GM12878 (cell line): ENCODE data around the gene IP6K3. TPM values are rescaled to one million over a fixed set of nuclear protein-coding genes. Genes with fewer than 3 reads are reported as not detected.

ENCODE experiments used
- BCLAF1 ChIP-seq: fragments of 450-650 bp; IDR thresholded peaks from 2 replicates; pipeline ENCODE4 v1.6.1; 2017; ENCODE audit warnings: antibody characterized with exemption, mild to moderate bottlenecking, moderate library complexity
- BMI1 ChIP-seq: fragments of 450-650 bp; IDR thresholded peaks from 2 replicates; pipeline ENCODE4 v1.6.1; 2016; ENCODE audit warnings: mild to moderate bottlenecking, moderate library complexity, borderline replicate concordance
- E4F1 ChIP-seq: fragments of 450-650 bp; IDR thresholded peaks from 2 replicates; pipeline ENCODE4 v1.6.1; 2018; ENCODE audit warnings: borderline replicate concordance, mild to moderate bottlenecking; ENCODE audit not compliant: partially characterized antibody
- ETV6 ChIP-seq, 2 experiments: fragments of 450-650 bp in 1 of 2; IDR thresholded peaks in 1 of 2; conservative IDR thresholded peaks in 1 of 2; 2 replicates each; pipeline ENCODE4 v1.6.1; 2014; ENCODE audit warnings: antibody characterized with exemption in 1 of 2, borderline replicate concordance in 1 of 2, low read depth in 1 of 2, mild to moderate bottlenecking in 1 of 2, moderate library complexity in 1 of 2
- HDGF ChIP-seq: fragments of 450-650 bp; IDR thresholded peaks from 2 replicates; pipeline ENCODE4 v1.6.1; 2016; ENCODE audit warnings: antibody characterized with exemption
- NKRF ChIP-seq: fragments of 450-650 bp; conservative IDR thresholded peaks from 2 replicates; pipeline ENCODE4 v1.6.1; 2017; ENCODE audit warnings: mild to moderate bottlenecking, moderate library complexity
- POU2F2 ChIP-seq: IDR thresholded peaks from 3 replicates; pipeline ENCODE4 v1.6.1; 2011; ENCODE audit warnings: low read depth, mild to moderate bottlenecking, low read length, borderline replicate concordance
- RFX5 ChIP-seq: IDR thresholded peaks from 2 replicates; pipeline ENCODE4 v1.6.1; 2011; ENCODE audit warnings: low read depth, low read length, improper control_type of control experiment
- SKIL ChIP-seq: fragments of 450-650 bp; IDR thresholded peaks from 2 replicates; pipeline ENCODE4 v1.6.1; 2017; ENCODE audit warnings: mild to moderate bottlenecking, low read depth, inconsistent platforms; ENCODE audit not compliant: poor library complexity, severe bottlenecking
- SMARCA5 ChIP-seq: fragments of 450-650 bp; IDR thresholded peaks from 2 replicates; pipeline ENCODE4 v1.6.1; 2017; ENCODE audit warnings: mild to moderate bottlenecking
- SP1 ChIP-seq: IDR thresholded peaks from one replicate; pipeline ENCODE4 v1.6.1; 2011; ENCODE audit warnings: low read depth, low read length
- TAF1 ChIP-seq: IDR thresholded peaks from 2 replicates; pipeline ENCODE4 v1.6.1; 2011; ENCODE audit warnings: mild to moderate bottlenecking, low read depth, low read length, borderline replicate concordance
- ZBTB11 ChIP-seq: fragments of 450-650 bp; formaldehyde crosslinking; IDR thresholded peaks from 2 replicates; pipeline ENCODE4 v1.5.0; 2022; ENCODE audit warnings: mild to moderate bottlenecking, missing genetic modification characterization
- ZNF24 ChIP-seq: fragments of 450-650 bp; IDR thresholded peaks from 2 replicates; pipeline ENCODE4 v1.6.1; 2017; ENCODE audit warnings: antibody characterized with exemption, mild to moderate bottlenecking
- polyA plus RNA-seq, 11 experiments: library from polyadenylated mRNA; depleted of rRNA in 4 of 11; unstranded in 6 of 11; stranded (reverse) in 5 of 11; fragments of >200 nt; fragmentation: Nextera tagmentation in 4 of 11; fragmentation: Illumina TruSeq in 1 of 11; extraction: Ambion mirVana in 4 of 11; extraction: Trizol in 1 of 11; gene quantifications; 1 replicate in 1 of 11; 2 replicates in 10 of 11; pipeline versions ENCODE4 v1.2.1 to v1.2.3, GENCODE V29; 2011 to 2016; ENCODE audit warnings: inconsistent platforms in 2 of 11, missing spikeins in 2 of 11, low read depth in 1 of 11
- total RNA-seq, 4 experiments: library from RNA; depleted of rRNA in 3 of 4; stranded (reverse); fragments of >200 nt in 3 of 4; fragmentation: Illumina TruSeq in 1 of 4; extraction: Trizol in 1 of 4; gene quantifications; 2 replicates each; pipeline versions ENCODE4 v1.2.1 to v1.2.3, GENCODE V29; 2013 to 2021

IP6K3 gene
- total and polyA plus RNA-seq, 10 of the 15 experiments (the other 5 are each of a cell fraction or from before 2014, with no cell fraction given), result 0.02 to 0.15 (median 0.09) TPM; not detected in 7

GRCh38 chr6:33788694-33789549 lies 42.2 kb upstream of the IP6K3 start, which contains the start of gene LEMD2 (continued):
- no peak for TF ChIP-seq BCLAF1
- no peak for TF ChIP-seq SKIL
- TF ChIP-seq ZBTB11 (CRISPR knock-in tag), result no peak
- peak; percentile 71; the same call in 1 of the 2 replicates for TF ChIP-seq HDGF
- TF ChIP-seq E4F1, result peak; percentile 85
- TF ChIP-seq SMARCA5, result peak; percentile 74
- peak; percentile 89 for TF ChIP-seq NKRF
- no peak for TF ChIP-seq ETV6 (conservative IDR thresholded peaks at IDR 0.05 in 1 of 2, IDR thresholded peaks at IDR 0.05 in 1 of 2; ENCODE audit: borderline replicate concordance in 1 of 2, low read depth in 1 of 2)
- no peak for TF ChIP-seq BMI1
- peak; percentile 38 for TF ChIP-seq SP1
- TF ChIP-seq ZNF24, result peak; percentile 49; the same call in 1 of the 2 replicates
- TF ChIP-seq TAF1, result peak; percentile 85; the same call in 1 of the 2 replicates
- no peak for TF ChIP-seq RFX5
- peak; percentile 48; the same call in 1 of the 3 replicates for TF ChIP-seq POU2F2
